ENCODE measurements around the gene INO80B. TPM values are rescaled to one million over a fixed set of nuclear protein-coding genes. Genes with fewer than 3 reads are reported as not detected.
A peak's percentile ranks its signal among the peaks of the same experiment; 100 is the strongest.

Gene INO80B
- total RNA-seq, 2 experiments from 2014 or later: 29.2 to 44.5 TPM

DNA sequence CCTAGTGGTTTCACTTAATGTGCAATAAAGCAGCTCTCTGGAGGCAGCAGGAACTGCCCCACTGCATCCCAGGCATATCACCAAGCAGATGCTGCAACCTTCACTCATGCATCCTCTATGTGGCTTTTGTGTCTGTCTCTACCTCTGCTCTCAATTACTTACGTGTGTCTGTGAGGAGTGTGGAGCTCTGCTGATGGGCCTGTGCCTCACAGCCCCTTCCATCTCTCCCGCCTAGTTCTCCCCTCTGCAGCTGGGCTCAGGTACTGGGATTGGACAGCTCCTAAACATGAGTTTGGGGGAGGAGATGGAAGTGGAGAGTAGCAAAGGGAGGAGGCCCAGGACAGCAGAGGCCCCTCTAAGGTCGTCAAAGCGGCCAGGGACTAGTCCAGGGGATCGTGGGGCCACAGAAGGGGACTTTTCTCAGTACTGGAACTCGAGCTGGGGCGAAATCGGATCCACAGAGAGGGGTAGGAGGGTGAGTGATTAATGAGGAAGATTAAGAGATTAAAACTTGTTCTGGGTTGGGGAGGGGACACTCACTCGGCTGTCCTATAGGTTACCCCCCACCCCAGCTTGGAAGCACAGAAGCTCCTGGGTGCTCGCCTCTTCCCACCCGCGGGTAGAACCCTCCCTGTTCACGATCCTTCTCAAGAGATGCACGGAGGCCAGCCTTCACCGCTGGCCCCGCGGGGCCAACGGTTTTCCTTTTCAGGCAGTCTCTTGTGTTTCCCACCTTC, 46.6 kb downstream of the INO80B start:
- Histone ChIP-seq H3K27ac (ENCODE audit: low read depth, low read length, poor library complexity, severe bottlenecking) (no peak overlapping the region), H3K4me1 (ENCODE audit: insufficient read depth, low read length, poor library complexity, severe bottlenecking) (peaks cover 19% of the 10 kb centered on the region), H2AFZ (ENCODE audit: low read length) (no peak overlapping the region), H3K9me3 (ENCODE audit: low read length) (no peaks in the 10 kb centered on the region), H3K4me2 (ENCODE audit: low read length) (no peak overlapping the region), H3K79me2 (ENCODE audit: insufficient read depth, low read depth, low read length) (peaks cover 1% of the 10 kb centered on the region; the same call in 1 of the 2 replicates), H3K36me3 (ENCODE audit: insufficient read depth, low read length) (peaks cover 15% of the 10 kb centered on the region), H4K20me1 (ENCODE audit: insufficient read depth, low read length) (no peaks in the 10 kb centered on the region), H3K9me2 (ENCODE audit: insufficient read depth, low read length) (no peaks in the 10 kb centered on the region), H3K4me3 (ENCODE audit: low read depth, low read length, poor library complexity, severe bottlenecking) (no peak overlapping the region)
- intact Hi-C loops (cut with micrococcal nuclease; ENCODE audit: unreplicated experiment): no loop called here
- TF ChIP-seq, protein P1, sequence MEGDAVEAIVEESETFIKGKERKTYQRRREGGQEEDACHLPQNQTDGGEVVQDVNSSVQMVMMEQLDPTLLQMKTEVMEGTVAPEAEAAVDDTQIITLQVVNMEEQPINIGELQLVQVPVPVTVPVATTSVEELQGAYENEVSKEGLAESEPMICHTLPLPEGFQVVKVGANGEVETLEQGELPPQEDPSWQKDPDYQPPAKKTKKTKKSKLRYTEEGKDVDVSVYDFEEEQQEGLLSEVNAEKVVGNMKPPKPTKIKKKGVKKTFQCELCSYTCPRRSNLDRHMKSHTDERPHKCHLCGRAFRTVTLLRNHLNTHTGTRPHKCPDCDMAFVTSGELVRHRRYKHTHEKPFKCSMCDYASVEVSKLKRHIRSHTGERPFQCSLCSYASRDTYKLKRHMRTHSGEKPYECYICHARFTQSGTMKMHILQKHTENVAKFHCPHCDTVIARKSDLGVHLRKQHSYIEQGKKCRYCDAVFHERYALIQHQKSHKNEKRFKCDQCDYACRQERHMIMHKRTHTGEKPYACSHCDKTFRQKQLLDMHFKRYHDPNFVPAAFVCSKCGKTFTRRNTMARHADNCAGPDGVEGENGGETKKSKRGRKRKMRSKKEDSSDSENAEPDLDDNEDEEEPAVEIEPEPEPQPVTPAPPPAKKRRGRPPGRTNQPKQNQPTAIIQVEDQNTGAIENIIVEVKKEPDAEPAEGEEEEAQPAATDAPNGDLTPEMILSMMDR (conservative IDR thresholded peaks at IDR 0.05; ENCODE audit: low read length): no peak
- no peak for TF ChIP-seq EZH2phosphoT487 (IDR thresholded peaks at IDR 0.05; ENCODE audit: borderline replicate concordance, low read depth, low read length)
- ChIA-PET CTCF (ENCODE audit: unreplicated experiment) (interaction anchor here (0.5 kb wide), 1 partner anchor 49 kb away, joined by 3 read pairs; no protein-coding TSS in a partner anchor), POLR2A (interaction anchor here (0.6 to 0.7 kb wide), 2 partner anchors 17 to 29 kb away, joined by 3 read pairs; partner anchors contain the start of gene HTRA2)
- DNase-seq (ENCODE audit: low spot score): no peak
- BruUV-seq (replicated peaks): no TSS peak

DNA sequence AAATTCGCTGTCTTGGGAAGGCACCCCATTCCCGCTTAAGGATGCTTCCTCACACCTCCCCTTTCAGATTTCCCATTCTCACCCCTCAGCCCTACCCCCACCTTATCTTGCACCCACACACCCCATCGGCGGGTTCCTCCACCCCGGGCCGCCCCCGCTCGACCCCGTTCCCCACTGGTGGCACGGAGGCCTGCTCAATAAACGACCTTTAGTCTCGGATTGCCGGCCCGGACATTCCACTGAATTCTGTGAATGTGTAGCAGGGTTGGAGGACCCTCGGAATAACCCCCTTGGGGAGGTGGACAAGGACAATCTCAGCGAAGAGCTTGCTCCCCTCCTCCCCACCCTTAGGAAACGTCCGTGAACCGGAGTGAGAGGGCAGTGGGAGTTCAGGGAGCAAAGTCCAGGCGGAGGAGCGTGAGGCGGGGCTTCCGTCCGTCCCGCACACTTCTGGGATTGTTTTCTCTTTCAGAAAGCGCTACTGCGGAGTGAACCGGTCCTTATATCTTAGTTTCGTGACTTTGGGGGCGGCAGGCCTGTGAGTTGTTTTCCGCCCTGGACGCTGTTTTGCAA, 47.3 kb downstream of the INO80B start:
- Histone ChIP-seq H3K36me3 (ENCODE audit: insufficient read depth, low read length) (peaks cover 15% of the 10 kb centered on the region), H3K4me3 (ENCODE audit: low read depth, low read length, poor library complexity, severe bottlenecking) (no peak overlapping the region), H3K9me2 (ENCODE audit: insufficient read depth, low read length) (no peaks in the 10 kb centered on the region), H3K9me3 (ENCODE audit: low read length) (no peaks in the 10 kb centered on the region), H2AFZ (ENCODE audit: low read length) (no peak overlapping the region), H3K79me2 (ENCODE audit: insufficient read depth, low read depth, low read length) (peaks cover 5% of the 10 kb centered on the region; the same call in 1 of the 2 replicates), H4K20me1 (ENCODE audit: insufficient read depth, low read length) (no peaks in the 10 kb centered on the region), H3K4me1 (ENCODE audit: insufficient read depth, low read length, poor library complexity, severe bottlenecking) (peaks cover 23% of the 10 kb centered on the region), H3K4me2 (ENCODE audit: low read length) (peak overlapping the region; percentile 45; the same call in 1 of the 2 replicates), H3K27ac (ENCODE audit: low read depth, low read length, poor library complexity, severe bottlenecking) (no peak overlapping the region)
- CTCF ChIA-PET (ENCODE audit: unreplicated experiment): no interaction called here
- no peak for DNase-seq (ENCODE audit: low spot score)
- no TSS peak for BruUV-seq (replicated peaks)
- TF ChIP-seq, protein P1 (conservative IDR thresholded peaks at IDR 0.05; ENCODE audit: low read length): no peak
- TF ChIP-seq EZH2phosphoT487 (IDR thresholded peaks at IDR 0.05; ENCODE audit: borderline replicate concordance, low read depth, low read length): no peak
- POLR2A ChIA-PET: no interaction called here
- intact Hi-C loops (cut with micrococcal nuclease; ENCODE audit: unreplicated experiment): no loop called here

Measured in OCI-LY7 (cell line).